GM12872 (cell line): Measurements from ENCODE around the gene POFUT2.

Experiments used
- CTCF ChIP-seq: IDR thresholded peaks from 3 replicates; pipeline ENCODE4 v1.5.1; 2011; ENCODE audit warnings: low read depth, mild to moderate bottlenecking, low read length, moderate library complexity; ENCODE audit not compliant: insufficient read depth

Gene POFUT2

DNA sequence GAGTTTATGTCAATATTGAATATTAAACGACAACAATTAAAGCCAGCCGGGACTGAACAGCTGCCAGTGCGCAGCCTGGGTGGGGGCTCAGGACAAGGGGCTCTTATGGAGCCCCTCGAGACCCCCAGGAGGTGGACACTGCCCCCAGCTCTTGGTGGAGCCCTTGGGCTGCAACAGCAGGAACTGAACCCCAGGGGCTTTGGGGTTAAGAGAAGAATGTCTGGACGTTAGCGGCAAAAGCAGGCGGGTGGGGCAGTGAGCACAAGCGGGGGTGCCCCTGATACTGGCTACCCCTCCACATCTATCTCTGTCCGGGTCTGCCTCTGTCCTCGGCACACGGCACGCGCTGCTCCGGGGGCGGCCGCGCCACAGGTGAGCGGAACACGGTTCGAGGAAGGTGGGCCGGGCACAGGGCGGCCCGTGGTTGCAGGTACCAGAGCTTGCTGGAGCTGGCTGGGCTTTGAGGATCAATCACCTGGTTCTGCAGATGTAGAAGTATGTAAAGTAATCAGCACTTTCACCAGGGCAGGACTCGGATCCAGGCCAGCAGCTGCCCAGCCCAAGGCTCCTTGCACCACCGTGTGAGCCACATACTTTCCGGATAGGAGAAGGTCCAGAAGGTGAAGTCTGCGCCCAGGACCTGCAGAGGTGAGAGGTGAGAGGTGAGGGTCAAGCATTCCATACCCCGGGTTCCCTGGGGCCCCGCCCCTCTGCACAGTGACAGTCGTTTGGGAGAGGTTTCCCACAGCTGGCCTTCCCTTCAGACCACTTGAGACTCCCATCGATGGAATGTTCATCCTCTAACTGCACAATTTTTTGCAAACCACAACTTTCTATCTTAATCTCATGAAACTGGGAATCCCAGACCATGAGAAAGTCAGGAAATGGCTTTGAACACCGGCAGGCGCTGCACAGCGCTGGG is 12.4 kb upstream of the POFUT2 start:
- no peak for TF ChIP-seq CTCF

- TF ChIP-seq CTCF: no peak
Measured at GRCh38 chr21:45299026-45299863, 11.6 kb upstream of the POFUT2 start.

- no peak for TF ChIP-seq CTCF
Measured at GRCh38 chr21:45297869-45298268, 10.2 kb upstream of the POFUT2 start.

DNA sequence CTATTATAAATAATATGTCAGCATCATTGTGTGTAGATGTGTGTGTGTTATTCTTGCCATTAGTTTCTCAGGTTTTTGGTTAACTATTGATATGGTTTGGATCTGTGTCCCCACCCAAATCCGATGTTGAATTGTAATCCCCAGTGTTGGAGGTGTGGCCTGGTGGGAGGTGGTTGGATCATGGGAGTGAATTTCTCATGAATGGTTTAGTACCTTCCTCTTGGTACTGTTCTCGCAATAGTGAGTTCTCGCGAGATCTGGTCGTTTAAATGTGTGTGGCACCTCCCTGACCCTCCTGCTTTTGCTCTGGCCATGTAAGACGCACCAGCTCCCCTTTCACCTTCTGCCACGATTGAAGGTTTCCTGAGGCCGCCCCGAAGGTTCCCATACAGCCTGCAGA is 9.6 kb upstream of the POFUT2 start:
- TF ChIP-seq CTCF: no peak

DNA sequence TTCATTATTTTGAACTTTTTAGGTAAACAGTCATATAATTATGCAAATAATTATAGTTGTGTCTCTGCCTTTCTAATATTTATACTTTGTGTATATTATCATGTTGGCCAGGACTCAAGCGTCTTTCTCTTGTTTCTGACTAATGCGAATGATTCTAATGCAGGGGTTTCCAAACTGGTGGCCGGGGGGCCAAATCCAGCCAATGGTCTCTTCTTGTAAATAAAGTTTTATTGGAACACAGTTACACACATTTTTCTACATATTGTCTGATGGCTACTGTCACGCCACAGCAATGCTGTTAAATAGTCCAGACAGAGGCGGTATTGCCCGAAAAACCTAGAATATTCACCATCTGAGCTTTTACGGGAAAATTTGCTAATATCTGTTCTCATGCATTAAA is 8.9 kb upstream of the POFUT2 start:
- no peak for TF ChIP-seq CTCF

- no peak for TF ChIP-seq CTCF
Measured at GRCh38 chr21:45295576-45296365, 8.1 kb upstream of the POFUT2 start.
